A549 (cell line): ENCODE results near the gene N4BP2L2. TPM values are rescaled to one million over a fixed set of nuclear protein-coding genes. Genes with fewer than 3 reads are reported as not detected.

Experiments
- ATAC-seq, 2 experiments: fragments of 200-7000 bp in 1 of 2; fragments of >200 bp in 1 of 2; cut with Nextera tagmentation in 1 of 2; cut with Tn5 transposase in 1 of 2; 3 replicates each; pipeline versions ENCODE4 v1.8.0 to v1.9.1; 2018 to 2020; ENCODE audit warnings: mild to moderate bottlenecking in 1 of 2, moderate library complexity in 1 of 2
- CTCF ChIA-PET: fragments of 300-600 bp; sonication (Branson Sonifier 250); formaldehyde crosslinking; extraction: SDS; loops from one replicate; lab custom pipeline; 2021; ENCODE audit warnings: antibody characterized with exemption, inconsistent platforms; lab: Yijun Ruan, JAX
- POLR2A ChIA-PET: fragments of 350-600 bp; formaldehyde crosslinking; extraction: SDS; loops from one replicate; lab custom pipeline; 2021; ENCODE audit warnings: antibody characterized with exemption, inconsistent platforms; lab: Yijun Ruan, JAX
- DNase-seq, 2 experiments: peaks; one replicate each; pipeline versions ENCODE4 v3.0.0 to v3.0.0-alpha.2; 2011 to 2016; ENCODE audit warnings: low read depth in 1 of 2, low spot score in 1 of 2
- FAIRE-seq: peaks from 2 replicates; lab custom pipeline; 2011; peaks lifted over from hg19 to GRCh38; lab: Jason Lieb, UNC
- H3K27ac ChIP-seq, 2 experiments: fragments of >200 bp; sonication (Bioruptor Twin); formaldehyde crosslinking; 3 replicates each; pipeline ENCODE4 v1.5.1; 2016 to 2017
- H3K4me1 ChIP-seq: fragments of >200 bp; sonication (Bioruptor Twin); formaldehyde crosslinking; 3 replicates; pipeline ENCODE4 v1.6.1; 2016
- H3K4me2 ChIP-seq: fragments of >200 bp; sonication (Bioruptor Twin); formaldehyde crosslinking; 3 replicates; pipeline ENCODE4 v1.6.1; 2016
- H3K4me3 ChIP-seq: fragments of >200 bp; sonication (Bioruptor Twin); formaldehyde crosslinking; 3 replicates; pipeline ENCODE4 v1.5.1; 2016
- H3K9me3 ChIP-seq: fragments of >200 bp; sonication (Bioruptor Twin); formaldehyde crosslinking; 3 replicates; pipeline ENCODE4 v1.6.1; 2016
- BHLHE40 ChIP-seq: IDR thresholded peaks from 2 replicates; pipeline ENCODE4 v1.6.1; 2012; ENCODE audit warnings: low read depth, low read length, inconsistent platforms
- CBX2 ChIP-seq: fragments of 200-600 bp; sonication (generic); IDR thresholded peaks from 2 replicates; pipeline ENCODE4 v1.6.1; 2016; ENCODE audit warnings: low read depth, mild to moderate bottlenecking, borderline replicate concordance
- CEBPB ChIP-seq, 2 experiments: fragments of >200 bp in 1 of 2; sonication (Bioruptor Twin) in 1 of 2; formaldehyde crosslinking in 1 of 2; IDR thresholded peaks; 2 replicates each; pipeline ENCODE4 v1.6.1; 2012 to 2016
- CTCF ChIP-seq: fragments of >200 bp; sonication (Bioruptor Twin); formaldehyde crosslinking; IDR thresholded peaks from 3 replicates; pipeline ENCODE4 v1.5.1; 2016
- EHMT2 ChIP-seq: fragments of 200-600 bp; sonication (generic); IDR thresholded peaks from 2 replicates; pipeline ENCODE4 v1.6.1; 2016; ENCODE audit warnings: antibody characterized with exemption, low read depth, mild to moderate bottlenecking, moderate library complexity
- EP300 ChIP-seq, 2 experiments: fragments of >200 bp; sonication (Bioruptor Twin); formaldehyde crosslinking; IDR thresholded peaks; 2 replicates in 1 of 2; 3 replicates in 1 of 2; pipeline ENCODE4 v1.6.1; 2016 to 2017
- ESRRA ChIP-seq: fragments of 150-350 bp; IDR thresholded peaks from 2 replicates; pipeline ENCODE4 v1.6.1; 2014; ENCODE audit warnings: mild to moderate bottlenecking, low read length, borderline replicate concordance
- HEYL ChIP-seq: fragments of 250-450 bp; sonication (Bioruptor Pico); IDR thresholded peaks from 2 replicates; pipeline ENCODE4 v1.8.0; 2021; ENCODE audit warnings: mild to moderate bottlenecking, moderate library complexity
- HMGXB4 ChIP-seq: fragments of 250-450 bp; sonication (Bioruptor Pico); IDR thresholded peaks from 2 replicates; pipeline ENCODE4 v1.5.0; 2021; ENCODE audit warnings: mild to moderate bottlenecking, moderate library complexity, borderline replicate concordance
- JUN ChIP-seq, 2 experiments: fragments of >200 bp; sonication (Bioruptor Twin); formaldehyde crosslinking; IDR thresholded peaks; 2 replicates in 1 of 2; 3 replicates in 1 of 2; pipeline ENCODE4 v1.6.1; 2016 to 2017
- KDM1A ChIP-seq: fragments of 200-600 bp; sonication (generic); IDR thresholded peaks from 2 replicates; pipeline ENCODE4 v1.6.1; 2016; ENCODE audit warnings: low read depth, mild to moderate bottlenecking
- NFE2L2 ChIP-seq: fragments of 150-350 bp; conservative IDR thresholded peaks from 2 replicates; pipeline ENCODE4 v1.6.1; 2014; ENCODE audit warnings: low read length
- PHF8 ChIP-seq: fragments of 200-600 bp; sonication (generic); IDR thresholded peaks from 2 replicates; pipeline ENCODE4 v1.6.1; 2016; ENCODE audit warnings: low read depth, mild to moderate bottlenecking, antibody characterized with exemption, moderate library complexity, borderline replicate concordance
- POLR2AphosphoS2 ChIP-seq: conservative IDR thresholded peaks from 2 replicates; pipeline ENCODE4 v1.6.1; 2012; ENCODE audit warnings: low read length, improper control_type of control experiment, inconsistent platforms
- RFX5 ChIP-seq: fragments of 450-650 bp; IDR thresholded peaks from 2 replicates; pipeline ENCODE4 v1.7.1; 2014; ENCODE audit warnings: antibody characterized with exemption, mild to moderate bottlenecking, moderate library complexity
- SREBF2 ChIP-seq: fragments of 450-650 bp; IDR thresholded peaks from 2 replicates; pipeline ENCODE4 v1.6.1; 2014; ENCODE audit warnings: mild to moderate bottlenecking, moderate library complexity
- ZC3H11A ChIP-seq: fragments of 450-650 bp; IDR thresholded peaks from 2 replicates; pipeline ENCODE4 v1.6.1; 2014; ENCODE audit warnings: antibody characterized with exemption, mild to moderate bottlenecking
- ZNF302 ChIP-seq: fragments of 250-450 bp; sonication (Bioruptor Pico); IDR thresholded peaks from 2 replicates; pipeline ENCODE4 v1.9.0; 2021; ENCODE audit warnings: inconsistent platforms, mild to moderate bottlenecking, moderate library complexity
- ZSCAN20 ChIP-seq: fragments of 250-450 bp; sonication (Bioruptor Pico); IDR thresholded peaks from 2 replicates; pipeline ENCODE4 v1.8.0; 2022; ENCODE audit warnings: mild to moderate bottlenecking, moderate library complexity
- WGBS: methylation state at CpG from one replicate; pipeline ENCODE4 v1.1.6; 2017; ENCODE audit errors: missing lambda C conversion rate; 5-methylcytosine and 5-hydroxymethylcytosine counted together
- polyA plus RNA-seq, 4 experiments: library from polyadenylated mRNA; depleted of rRNA in 3 of 4; stranded (reverse); fragments of >200 nt; fragmentation: RNase III in 1 of 4; extraction: RNeasy Plus Mini Kit Qiagen cat#74134 plus additional on column Dnase treatment in 1 of 4; gene quantifications; 2 replicates in 3 of 4; 3 replicates in 1 of 4; pipeline ENCODE4 v1.2.3, GENCODE V29; 2011 to 2017
- TF ChIP-seq, protein P1 (sequence below): fragments of 250-450 bp; sonication (Bioruptor Pico); IDR thresholded peaks from 2 replicates; pipeline ENCODE4 v1.5.0; 2020; ENCODE audit warnings: low read depth, mild to moderate bottlenecking, moderate library complexity
- TF ChIP-seq, protein P2 (sequence below): fragments of >200 bp; sonication (Bioruptor Twin); formaldehyde crosslinking; IDR thresholded peaks from 2 replicates; pipeline ENCODE4 v1.6.1; 2016
- TF ChIP-seq, protein P3 (sequence below): IDR thresholded peaks from 2 replicates; pipeline ENCODE4 v1.6.1; 2012

N4BP2L2 gene
- polyA plus RNA-seq, 2 of the 4 experiments (the other 2 are of a cell fraction), result 29.3 to 56.2 TPM

GRCh38 chr13:32425158-32425557 is 113.4 kb downstream of the N4BP2L2 start:
- TF ChIP-seq HEYL (CRISPR knock-in tag) (no peak), EP300 (IDR thresholded peaks at IDR 0.05) (no peak), EHMT2 (no peak), HMGXB4 (CRISPR knock-in tag) (no peak), PHF8 (no peak), ZNF302 (CRISPR knock-in tag) (no peak), CBX2 (no peak), CEBPB (IDR thresholded peaks at IDR 0.05) (no peak)
- TF ChIP-seq, all 56 proteins: peak for 0
- CTCF ChIA-PET, result no interaction called here
- Histone ChIP-seq H3K4me1 (no peaks in the 10 kb centered on the region), H3K27ac (no peak overlapping the region), H3K9me3 (no peaks in the 10 kb centered on the region), H3K4me3 (no peak overlapping the region), H3K4me2 (no peak overlapping the region)
- FAIRE-seq (no peak), ATAC-seq (no peak), DNase-seq (no peak)
- POLR2A ChIA-PET, result no interaction called here
- 92% methylated on average over 7 of the region's 7 CpGs for WGBS

- no peak overlapping the region for H3K4me2 ChIP-seq
- ChIA-PET POLR2A (no interaction called here), CTCF (no interaction called here)
- FAIRE-seq (no peak), ATAC-seq (no peak), DNase-seq (no peak)
- H3K4me3 ChIP-seq, result no peak overlapping the region
- H3K4me1 ChIP-seq, result no peaks in the 10 kb centered on the region
- H3K27ac ChIP-seq, result no peak overlapping the region
- no peaks in the 10 kb centered on the region; the same call in 2 of the 3 replicates for H3K9me3 ChIP-seq
- TF ChIP-seq BHLHE40 (no peak), SREBF2 (no peak), KDM1A (no peak)
- WGBS, result 87% methylated on average over 3 of the region's 3 CpGs
Observed at GRCh38 chr13:32423592-32423991, 115.0 kb downstream of the N4BP2L2 start.

GRCh38 chr13:32419862-32420261 is 118.7 kb downstream of the N4BP2L2 start:
- ChIA-PET CTCF (no interaction called here), POLR2A (no interaction called here)
- no peak overlapping the region for H3K4me2 ChIP-seq
- DNase-seq, result no peak
- WGBS, result 50% methylated on average over 2 of the region's 2 CpGs
- no peak for ATAC-seq
- H3K4me1 ChIP-seq, result no peaks in the 10 kb centered on the region
- TF ChIP-seq NFE2L2 (no peak), ESRRA (no peak), SREBF2 (no peak), RFX5 (no peak), POLR2AphosphoS2 (no peak), JUN (IDR thresholded peaks at IDR 0.05) (no peak), CTCF (no peak), ZSCAN20 (CRISPR knock-in tag) (no peak), PHF8 (no peak), ZC3H11A (no peak), BHLHE40 (no peak)
- TF ChIP-seq, protein P1, sequence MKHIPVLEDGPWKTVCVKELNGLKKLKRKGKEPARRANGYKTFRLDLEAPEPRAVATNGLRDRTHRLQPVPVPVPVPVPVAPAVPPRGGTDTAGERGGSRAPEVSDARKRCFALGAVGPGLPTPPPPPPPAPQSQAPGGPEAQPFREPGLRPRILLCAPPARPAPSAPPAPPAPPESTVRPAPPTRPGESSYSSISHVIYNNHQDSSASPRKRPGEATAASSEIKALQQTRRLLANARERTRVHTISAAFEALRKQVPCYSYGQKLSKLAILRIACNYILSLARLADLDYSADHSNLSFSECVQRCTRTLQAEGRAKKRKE (CRISPR knock-in tag), result no peak
- TF ChIP-seq, protein P2, sequence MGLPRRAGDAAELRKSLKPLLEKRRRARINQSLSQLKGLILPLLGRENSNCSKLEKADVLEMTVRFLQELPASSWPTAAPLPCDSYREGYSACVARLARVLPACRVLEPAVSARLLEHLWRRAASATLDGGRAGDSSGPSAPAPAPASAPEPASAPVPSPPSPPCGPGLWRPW, result no peak
- TF ChIP-seq, protein P3, sequence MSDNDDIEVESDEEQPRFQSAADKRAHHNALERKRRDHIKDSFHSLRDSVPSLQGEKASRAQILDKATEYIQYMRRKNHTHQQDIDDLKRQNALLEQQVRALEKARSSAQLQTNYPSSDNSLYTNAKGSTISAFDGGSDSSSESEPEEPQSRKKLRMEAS, result no peak
- no peak overlapping the region for H3K27ac ChIP-seq
- H3K9me3 ChIP-seq, result no peaks in the 10 kb centered on the region; the same call in 2 of the 3 replicates
- no peak for FAIRE-seq
- no peak overlapping the region for H3K4me3 ChIP-seq
